ENCODE measurements around the gene CLEC17A.
A peak's percentile ranks its signal among the peaks of the same experiment; 100 is the strongest.
"Not testable (repeated sequence)": the region's sequence is repeated elsewhere in the genome, so short reads cannot be mapped to it uniquely, and the experiment has no call there.

Gene CLEC17A

DNA sequence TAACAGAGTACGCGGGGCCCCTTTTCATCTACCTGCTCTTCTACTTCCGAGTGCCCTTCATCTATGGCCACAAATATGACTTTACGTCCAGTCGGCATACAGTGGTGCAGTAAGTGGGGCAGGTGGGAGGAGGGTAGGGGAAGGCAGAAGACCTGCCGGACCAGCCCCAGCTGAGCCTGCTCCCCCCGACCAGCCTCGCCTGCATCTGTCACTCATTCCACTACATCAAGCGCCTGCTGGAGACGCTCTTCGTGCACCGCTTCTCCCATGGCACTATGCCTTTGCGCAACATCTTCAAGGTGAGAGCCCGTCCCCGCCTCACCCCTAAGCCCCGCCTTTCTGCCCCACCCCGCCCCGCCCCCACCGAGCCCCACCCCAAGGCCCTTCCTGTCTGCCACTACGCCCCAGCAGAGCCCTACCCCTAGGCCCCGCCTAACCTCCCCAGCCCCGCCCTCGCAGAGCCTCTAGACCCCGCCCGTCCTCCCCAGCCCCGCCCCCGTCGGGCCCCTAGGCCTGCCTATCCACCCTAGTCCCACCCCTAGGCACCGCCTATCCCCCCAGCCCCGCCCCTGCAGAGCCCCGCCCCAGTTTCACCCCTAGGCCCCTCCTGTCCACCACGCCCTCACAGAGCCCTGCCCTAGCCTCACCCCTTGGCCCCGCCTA lies 18.8 kb upstream of the CLEC17A start:
- in situ Hi-C loops (cut with HindIII; ENCODE audit: low sequenced_read_pairs): no loop called here
- peak; percentile 9 for DNase-seq (ENCODE audit: low read depth, low spot score)
- no peak overlapping the region for H3K4me3 ChIP-seq (ENCODE audit: low read depth, low read length)
- TF ChIP-seq, protein P1, sequence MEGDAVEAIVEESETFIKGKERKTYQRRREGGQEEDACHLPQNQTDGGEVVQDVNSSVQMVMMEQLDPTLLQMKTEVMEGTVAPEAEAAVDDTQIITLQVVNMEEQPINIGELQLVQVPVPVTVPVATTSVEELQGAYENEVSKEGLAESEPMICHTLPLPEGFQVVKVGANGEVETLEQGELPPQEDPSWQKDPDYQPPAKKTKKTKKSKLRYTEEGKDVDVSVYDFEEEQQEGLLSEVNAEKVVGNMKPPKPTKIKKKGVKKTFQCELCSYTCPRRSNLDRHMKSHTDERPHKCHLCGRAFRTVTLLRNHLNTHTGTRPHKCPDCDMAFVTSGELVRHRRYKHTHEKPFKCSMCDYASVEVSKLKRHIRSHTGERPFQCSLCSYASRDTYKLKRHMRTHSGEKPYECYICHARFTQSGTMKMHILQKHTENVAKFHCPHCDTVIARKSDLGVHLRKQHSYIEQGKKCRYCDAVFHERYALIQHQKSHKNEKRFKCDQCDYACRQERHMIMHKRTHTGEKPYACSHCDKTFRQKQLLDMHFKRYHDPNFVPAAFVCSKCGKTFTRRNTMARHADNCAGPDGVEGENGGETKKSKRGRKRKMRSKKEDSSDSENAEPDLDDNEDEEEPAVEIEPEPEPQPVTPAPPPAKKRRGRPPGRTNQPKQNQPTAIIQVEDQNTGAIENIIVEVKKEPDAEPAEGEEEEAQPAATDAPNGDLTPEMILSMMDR (IDR thresholded peaks at IDR 0.05; ENCODE audit: low read depth, low read length): no peak

DNA sequence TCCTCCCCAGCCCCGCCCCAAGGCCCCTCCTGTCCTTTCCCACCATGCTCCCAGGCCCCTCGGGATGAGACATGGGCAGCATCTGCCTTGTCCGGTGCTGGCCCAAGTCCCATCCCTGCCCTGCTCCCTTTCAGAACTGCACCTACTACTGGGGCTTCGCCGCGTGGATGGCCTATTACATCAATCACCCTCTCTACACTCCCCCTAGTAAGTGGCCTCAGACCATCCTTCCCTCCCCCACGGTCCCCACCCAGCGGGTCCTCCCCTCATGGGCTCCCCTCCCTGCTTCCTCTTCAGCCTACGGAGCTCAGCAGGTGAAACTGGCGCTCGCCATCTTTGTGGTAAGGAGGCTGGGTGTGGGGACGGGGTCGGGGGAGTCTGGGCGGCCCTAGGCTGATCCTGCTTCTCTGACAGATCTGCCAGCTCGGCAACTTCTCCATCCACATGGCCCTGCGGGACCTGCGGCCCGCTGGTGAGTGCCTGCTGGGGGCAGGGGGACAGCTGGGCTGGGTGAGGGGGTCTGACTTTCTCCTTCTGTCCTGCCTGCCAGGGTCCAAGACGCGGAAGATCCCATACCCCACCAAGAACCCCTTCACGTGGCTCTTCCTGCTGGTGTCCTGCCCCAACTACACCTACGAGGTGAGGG lies 18.1 kb upstream of the CLEC17A start:
- DNase-seq (ENCODE audit: low read depth, low spot score); in situ Hi-C loops (cut with HindIII; ENCODE audit: low sequenced_read_pairs); H3K4me3 ChIP-seq (ENCODE audit: low read depth, low read length): not testable (repeated sequence)

- no peak for DNase-seq (ENCODE audit: low read depth, low spot score)
- TF ChIP-seq, protein P1 (IDR thresholded peaks at IDR 0.05; ENCODE audit: low read depth, low read length): no peak
These were observed 17.6 kb upstream of the CLEC17A start for GRCh38 chr19:14565298-14565679.

GRCh38 chr19:14565765-14566711 lies 16.8 kb upstream of the CLEC17A start:
- H3K4me3 ChIP-seq (ENCODE audit: low read depth, low read length): no peak overlapping the region
- no peak for DNase-seq (ENCODE audit: low read depth, low spot score)
- TF ChIP-seq, protein P1 (IDR thresholded peaks at IDR 0.05; ENCODE audit: low read depth, low read length): no peak
- in situ Hi-C loops (cut with HindIII; ENCODE audit: low sequenced_read_pairs): no loop called here

More at GRCh38 chr19:14565298-14565679, 17.6 kb upstream of the CLEC17A start:
- H3K4me3 ChIP-seq (ENCODE audit: low read depth, low read length): no peak overlapping the region
- in situ Hi-C loops (cut with HindIII; ENCODE audit: low sequenced_read_pairs): no loop called here

GRCh38 chr19:14566712-14567077 lies 16.2 kb upstream of the CLEC17A start:
- TF ChIP-seq, protein P1 (IDR thresholded peaks at IDR 0.05; ENCODE audit: low read depth, low read length): no peak
- H3K4me3 ChIP-seq (ENCODE audit: low read depth, low read length): no peak overlapping the region
- no peak for DNase-seq (ENCODE audit: low read depth, low spot score)
- in situ Hi-C loops (cut with HindIII; ENCODE audit: low sequenced_read_pairs): no loop called here

DNA sequence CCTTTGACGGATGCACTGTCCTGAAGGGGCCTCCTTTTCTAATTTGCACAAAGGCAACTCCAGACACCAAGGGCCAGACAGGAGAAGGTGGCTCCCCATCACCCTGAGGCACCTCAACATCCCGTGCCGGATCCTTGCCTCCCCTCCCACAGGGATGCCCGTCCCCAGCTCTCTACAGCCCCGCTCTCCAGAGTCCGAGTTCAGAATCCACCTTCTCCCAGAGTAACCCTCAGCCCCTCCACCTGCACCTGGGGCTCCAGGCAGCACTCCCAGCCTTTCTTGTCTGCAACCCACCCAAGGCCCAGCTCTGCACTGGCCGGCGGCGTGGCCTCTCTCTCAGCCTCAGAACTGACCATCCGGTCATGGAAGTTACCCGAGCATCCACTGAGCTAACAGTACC lies 15.8 kb upstream of the CLEC17A start:
- in situ Hi-C loops (cut with HindIII; ENCODE audit: low sequenced_read_pairs): no loop called here
- H3K4me3 ChIP-seq (ENCODE audit: low read depth, low read length): no peak overlapping the region
- no peak for DNase-seq (ENCODE audit: low read depth, low spot score)
- TF ChIP-seq, protein P1 (IDR thresholded peaks at IDR 0.05; ENCODE audit: low read depth, low read length): no peak
